ENCODE measurements around the gene MNDA.
A peak's percentile ranks its signal among the peaks of the same experiment; 100 is the strongest.
"Not testable (repeated sequence)": the region's sequence is repeated elsewhere in the genome, so short reads cannot be mapped to it uniquely, and the experiment has no call there.

MNDA gene

GRCh38 chr1:158814970-158815369 lies 16.2 kb upstream of the MNDA start:
- no peak for DNase-seq
- ATAC-seq (replicated peaks) = no peak
- H3K27ac Mint-ChIP-seq = no peak overlapping the region
- no peaks in the 10 kb centered on the region for H3K9me3 Mint-ChIP-seq
- no peaks in the 10 kb centered on the region for H3K27me3 Mint-ChIP-seq
- H3K36me3 Mint-ChIP-seq (ENCODE audit: insufficient read depth) = no peaks in the 10 kb centered on the region
- peaks cover 19 to 26% of the 10 kb centered on the region in 2 donors for H3K4me1 Mint-ChIP-seq (ENCODE audit: low read depth in 2 of 2)
- no peak overlapping the region for H3K4me3 Mint-ChIP-seq

DNA sequence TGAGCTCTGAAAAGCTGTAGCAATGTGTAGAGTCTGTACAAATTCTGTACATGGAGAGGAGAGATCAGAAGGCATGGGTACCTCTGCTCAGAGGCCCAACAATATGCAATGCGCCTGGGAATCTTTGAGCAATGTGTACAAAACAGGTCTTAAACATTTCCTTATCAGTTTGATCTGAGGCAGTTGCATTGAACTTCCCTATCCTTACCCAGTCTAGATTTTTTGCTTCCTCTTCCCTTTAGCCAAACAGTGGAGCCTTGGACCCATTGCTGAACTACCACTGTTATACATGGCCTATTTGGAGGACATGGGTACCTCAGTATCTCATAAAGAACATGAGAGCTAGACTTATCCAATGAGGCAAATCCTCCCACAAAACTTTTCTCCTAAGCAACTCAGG lies 12.6 kb upstream of the MNDA start:
- H3K36me3 Mint-ChIP-seq (ENCODE audit: insufficient read depth) = no peaks in the 10 kb centered on the region
- no peak for DNase-seq
- no peaks in the 10 kb centered on the region for H3K9me3 Mint-ChIP-seq
- peaks cover 24 to 36% of the 10 kb centered on the region in 2 donors for H3K4me1 Mint-ChIP-seq (ENCODE audit: low read depth in 2 of 2)
- peak overlapping the region; percentile 65 to 80 for H3K4me3 Mint-ChIP-seq
- ATAC-seq (replicated peaks) = no peak
- H3K27me3 Mint-ChIP-seq = no peaks in the 10 kb centered on the region
- peak overlapping the region; percentile 93 for H3K27ac Mint-ChIP-seq

- Mint-ChIP-seq H3K27me3 (no peaks in the 10 kb centered on the region), H3K27ac (peak overlapping the region; percentile 93), H3K4me1 (ENCODE audit: low read depth in 2 of 2) (peaks cover 24 to 36% of the 10 kb centered on the region in 2 donors), H3K36me3 (ENCODE audit: insufficient read depth) (no peaks in the 10 kb centered on the region), H3K9me3 (no peaks in the 10 kb centered on the region), H3K4me3 (peak overlapping the region; percentile 65 to 80)
- no peak for DNase-seq
- peak; percentile 22 for ATAC-seq (replicated peaks)
Measured at GRCh38 chr1:158818975-158819431, 12.1 kb upstream of the MNDA start.

GRCh38 chr1:158819461-158820443 lies 11.4 kb upstream of the MNDA start:
- peak; percentile 98 for ATAC-seq (replicated peaks)
- Mint-ChIP-seq H3K4me3 (peak overlapping the region; percentile 65 to 80), H3K36me3 (ENCODE audit: insufficient read depth) (no peaks in the 10 kb centered on the region), H3K27me3 (no peaks in the 10 kb centered on the region), H3K9me3 (no peaks in the 10 kb centered on the region), H3K4me1 (ENCODE audit: low read depth in 2 of 2) (peaks cover 24 to 36% of the 10 kb centered on the region in 2 donors), H3K27ac (peak overlapping the region; percentile 93)
- peak in 1 of 3 experiments; percentile 16 for DNase-seq

DNA sequence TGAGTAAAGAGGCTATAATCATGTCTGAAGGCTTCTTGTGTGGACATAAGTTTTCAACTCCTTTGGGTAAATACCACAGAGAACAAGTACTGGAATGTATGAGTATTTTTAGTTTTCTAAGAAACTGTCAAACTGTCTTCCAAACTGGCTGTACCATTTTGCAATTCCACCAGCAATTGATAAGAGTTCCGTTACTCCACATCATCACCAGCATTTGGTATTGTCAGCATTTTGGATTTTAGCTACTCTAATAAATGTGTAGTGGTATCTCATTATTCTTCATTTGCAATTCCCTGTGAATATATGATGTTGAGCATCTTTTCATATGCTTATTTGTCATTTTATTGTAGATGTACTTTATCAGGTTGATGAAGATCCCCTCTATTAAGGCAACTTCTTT lies 9.4 kb upstream of the MNDA start:
- Mint-ChIP-seq H3K27ac (peak overlapping the region in 1 of 2 donors; percentile 93), H3K9me3 (no peaks in the 10 kb centered on the region), H3K4me3 (no peak overlapping the region), H3K4me1 (ENCODE audit: low read depth in 2 of 2) (peaks cover 24 to 36% of the 10 kb centered on the region in 2 donors), H3K36me3 (ENCODE audit: insufficient read depth) (no peaks in the 10 kb centered on the region), H3K27me3 (no peaks in the 10 kb centered on the region)
- DNase-seq (no peak), ATAC-seq (replicated peaks) (no peak)

DNA sequence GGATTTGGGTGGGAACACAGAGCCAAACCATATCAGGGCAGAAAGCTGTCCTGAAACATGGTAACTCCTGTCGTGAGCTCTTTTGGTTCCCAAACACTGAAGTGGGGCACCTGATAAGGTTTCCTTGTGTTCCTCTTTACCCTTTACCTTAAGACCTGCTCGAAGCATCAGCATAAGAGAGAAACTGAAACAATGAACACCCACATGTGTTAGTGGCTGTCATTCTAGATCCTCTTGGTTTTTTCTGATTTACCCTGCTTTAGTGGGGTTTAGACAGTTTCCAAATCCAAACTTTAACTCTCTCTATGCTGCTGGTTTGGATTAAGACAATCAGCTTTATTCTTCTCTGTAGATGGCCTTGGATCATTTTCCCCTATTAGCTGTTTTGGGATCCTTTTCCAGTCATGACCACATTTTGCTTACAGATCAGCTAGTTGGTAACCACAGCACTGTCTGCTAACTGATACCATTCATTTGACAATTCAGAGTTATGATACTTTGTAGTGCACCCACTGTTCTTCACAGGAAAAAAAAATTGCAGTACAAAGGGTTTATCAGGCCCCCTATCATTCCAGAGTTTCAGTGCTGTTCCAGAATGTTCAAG lies 975 bp upstream of the MNDA start:
- peak; percentile 26 for ATAC-seq (replicated peaks)
- H3K36me3 Mint-ChIP-seq (ENCODE audit: insufficient read depth) = no peaks in the 10 kb centered on the region
- no peak for DNase-seq
- peak overlapping the region in 1 of 2 donors; percentile 88 for H3K27ac Mint-ChIP-seq
- no peaks in the 10 kb centered on the region for H3K27me3 Mint-ChIP-seq
- peaks cover 6 to 25% of the 10 kb centered on the region in 2 donors for H3K4me1 Mint-ChIP-seq (ENCODE audit: low read depth in 2 of 2)
- H3K9me3 Mint-ChIP-seq = peaks cover 2 to 14% of the 10 kb centered on the region in 2 donors
- peak overlapping the region in 1 of 2 donors; percentile 63 for H3K4me3 Mint-ChIP-seq

DNA sequence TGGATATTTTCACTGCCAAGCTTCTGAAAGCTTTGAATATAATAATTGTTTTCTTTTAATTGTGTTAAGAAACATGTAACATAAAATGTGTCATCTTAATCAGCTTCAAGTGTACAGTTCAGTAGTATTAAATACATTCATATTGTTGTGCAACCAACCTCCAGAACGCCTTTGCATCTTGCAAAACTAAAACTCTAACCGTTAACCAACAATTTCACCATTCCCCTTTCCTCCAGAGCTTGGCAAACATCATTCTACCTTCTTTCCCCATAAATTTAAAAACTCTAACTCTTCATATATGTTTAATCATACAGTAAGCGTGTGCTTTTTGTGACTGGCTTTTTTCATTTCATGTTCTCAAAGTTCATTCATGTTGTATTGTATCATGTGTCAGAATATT lies 2.1 kb downstream of the MNDA start:
- H3K36me3 Mint-ChIP-seq (ENCODE audit: insufficient read depth) = no peaks in the 10 kb centered on the region
- ATAC-seq (replicated peaks) = no peak
- H3K27me3 Mint-ChIP-seq = no peaks in the 10 kb centered on the region
- no peak for DNase-seq
- H3K4me1 Mint-ChIP-seq (ENCODE audit: low read depth in 2 of 2) = peaks cover 6 to 25% of the 10 kb centered on the region in 2 donors
- peaks cover 2 to 14% of the 10 kb centered on the region in 2 donors for H3K9me3 Mint-ChIP-seq
- H3K27ac Mint-ChIP-seq = peak overlapping the region in 1 of 2 donors; percentile 92
- H3K4me3 Mint-ChIP-seq = peak overlapping the region in 1 of 2 donors; percentile 54

GRCh38 chr1:158836038-158836437 lies 4.9 kb downstream of the MNDA start:
- H3K4me3 Mint-ChIP-seq = no peak overlapping the region
- DNase-seq = no peak
- H3K36me3 Mint-ChIP-seq (ENCODE audit: insufficient read depth) = no peaks in the 10 kb centered on the region
- no peak for ATAC-seq (replicated peaks)
- H3K27me3 Mint-ChIP-seq = peaks cover 0 to 8% of the 10 kb centered on the region in 2 donors
- H3K4me1 Mint-ChIP-seq (ENCODE audit: low read depth in 2 of 2) = peaks cover 0 to 13% of the 10 kb centered on the region in 2 donors
- no peak overlapping the region for H3K27ac Mint-ChIP-seq
- H3K9me3 Mint-ChIP-seq = peaks cover 0 to 2% of the 10 kb centered on the region in 2 donors

DNA sequence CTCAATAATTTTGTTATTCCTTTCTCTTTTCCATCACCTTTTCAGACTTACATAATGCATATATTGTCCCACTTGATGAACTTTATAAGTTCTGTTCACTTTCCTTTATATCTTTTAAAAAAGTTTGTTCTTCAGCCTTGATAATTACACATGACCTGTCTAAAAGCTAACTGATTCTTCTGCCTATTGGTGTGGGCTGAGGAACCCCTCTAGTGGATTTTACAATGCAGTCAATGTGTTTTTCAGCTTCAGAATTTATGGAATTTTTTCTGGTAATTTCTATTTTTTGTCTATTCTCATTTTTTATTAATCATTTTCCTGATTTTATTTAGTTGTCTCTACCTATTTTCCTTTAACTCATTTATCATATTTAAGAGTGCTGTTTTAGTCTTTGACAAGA lies 7.5 kb downstream of the MNDA start:
- DNase-seq = no peak
- no peaks in the 10 kb centered on the region for H3K36me3 Mint-ChIP-seq (ENCODE audit: insufficient read depth)
- peaks cover 0 to 8% of the 10 kb centered on the region in 2 donors for H3K27me3 Mint-ChIP-seq
- H3K4me1 Mint-ChIP-seq (ENCODE audit: low read depth in 2 of 2) = no peaks in the 10 kb centered on the region
- no peak for ATAC-seq (replicated peaks)
- no peak overlapping the region for H3K4me3 Mint-ChIP-seq
- H3K27ac Mint-ChIP-seq = no peak overlapping the region
- H3K9me3 Mint-ChIP-seq = peaks cover 0 to 2% of the 10 kb centered on the region in 2 donors

DNA sequence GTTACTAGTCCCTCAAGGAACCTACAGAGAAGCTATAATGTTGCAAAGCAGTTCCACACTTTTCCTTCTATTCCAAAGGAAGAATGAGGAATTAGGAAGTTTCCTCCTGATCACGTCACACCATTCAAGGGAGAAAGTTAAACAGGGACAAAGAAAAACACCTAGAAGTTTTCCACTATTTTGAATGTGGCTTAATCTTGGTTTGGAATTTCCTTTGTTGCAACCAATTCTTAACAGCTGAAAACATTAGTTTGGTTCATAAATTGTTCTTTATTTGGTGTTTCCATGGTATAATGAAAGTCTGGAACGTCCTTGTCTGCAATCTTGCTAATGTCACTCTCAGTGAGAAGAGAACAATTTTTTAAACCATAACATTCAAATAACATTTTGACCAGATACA lies 8.4 kb downstream of the MNDA start:
- Mint-ChIP-seq H3K36me3 (ENCODE audit: insufficient read depth) (no peaks in the 10 kb centered on the region), H3K4me3 (no peak overlapping the region), H3K9me3 (peaks cover 0 to 2% of the 10 kb centered on the region in 2 donors), H3K4me1 (ENCODE audit: low read depth in 2 of 2) (peaks cover 0 to 4% of the 10 kb centered on the region in 2 donors), H3K27ac (no peak overlapping the region), H3K27me3 (peaks cover 0 to 8% of the 10 kb centered on the region in 2 donors)
- no peak for ATAC-seq (replicated peaks)
- no peak for DNase-seq

DNA sequence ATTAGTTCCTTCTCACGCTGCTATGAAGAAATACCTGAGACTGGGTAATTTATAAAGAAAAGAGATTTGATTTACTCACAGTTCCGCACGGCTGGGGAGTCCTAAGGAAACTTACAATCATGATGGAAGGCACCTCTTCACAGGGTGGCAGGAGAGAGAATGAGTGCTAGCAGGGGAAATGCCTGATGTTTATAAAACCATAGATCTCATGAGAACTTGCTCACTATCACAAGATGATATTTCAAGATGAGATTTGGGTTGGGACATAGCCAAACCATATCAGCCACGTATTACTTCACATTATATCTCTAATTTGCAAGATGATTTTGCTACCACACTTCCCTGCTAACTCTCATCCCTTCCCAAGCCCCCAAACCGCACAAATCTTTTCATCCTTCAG lies 9.1 kb downstream of the MNDA start:
- H3K27ac Mint-ChIP-seq = no peak overlapping the region
- H3K27me3 Mint-ChIP-seq = peaks cover 0 to 8% of the 10 kb centered on the region in 2 donors
- DNase-seq (no peak), ATAC-seq (replicated peaks) (no peak)
- no peak overlapping the region for H3K4me3 Mint-ChIP-seq
- peaks cover 0 to 2% of the 10 kb centered on the region in 2 donors for H3K9me3 Mint-ChIP-seq
- H3K36me3 Mint-ChIP-seq (ENCODE audit: insufficient read depth) = no peaks in the 10 kb centered on the region
- peaks cover 0 to 4% of the 10 kb centered on the region in 2 donors for H3K4me1 Mint-ChIP-seq (ENCODE audit: low read depth in 2 of 2)

- Mint-ChIP-seq H3K27me3 (peaks cover under 1 to 13% of the 10 kb centered on the region in 2 donors), H3K4me1 (ENCODE audit: low read depth in 2 of 2) (peaks cover 0 to under 1% of the 10 kb centered on the region in 2 donors), H3K4me3 (no peak overlapping the region), H3K9me3 (peaks cover 3 to 16% of the 10 kb centered on the region in 2 donors), H3K36me3 (ENCODE audit: insufficient read depth) (no peaks in the 10 kb centered on the region), H3K27ac (no peak overlapping the region)
- ATAC-seq (replicated peaks) = no peak
- no peak for DNase-seq
Measured at GRCh38 chr1:158864595-158864994, 33.4 kb downstream of the MNDA start.

GRCh38 chr1:158870438-158870837 lies 39.3 kb downstream of the MNDA start:
- not testable (repeated sequence) for H3K4me1 Mint-ChIP-seq (ENCODE audit: low read depth in 2 of 2); H3K27ac Mint-ChIP-seq

More at GRCh38 chr1:158870438-158870837, 39.3 kb downstream of the MNDA start:
- H3K4me3 Mint-ChIP-seq; ATAC-seq (replicated peaks); DNase-seq; H3K27me3 Mint-ChIP-seq; H3K9me3 Mint-ChIP-seq; H3K36me3 Mint-ChIP-seq (ENCODE audit: insufficient read depth): not testable (repeated sequence)
